Mesothelial cell of epicardium (in vitro differentiated cells): ENCODE measurements around the gene RSPO4. TPM values are rescaled to one million over a fixed set of nuclear protein-coding genes. Genes with fewer than 3 reads are reported as not detected.

Experiments
- DNase-seq, 2 experiments: peaks; one replicate each; pipeline ENCODE4 v3.0.0; 2021; ENCODE audit warnings: low spot score in 2 of 2; ENCODE audit not compliant: unreplicated experiment in 2 of 2
- H3K27ac Mint-ChIP-seq: 2 replicates; pipeline ENCODE4 v1.8.0; 2021; ENCODE audit warnings: mixed read lengths
- H3K27me3 Mint-ChIP-seq: 2 replicates; pipeline ENCODE4 v1.8.0; 2021; ENCODE audit warnings: low read depth, mixed read lengths
- H3K36me3 Mint-ChIP-seq: 2 replicates; pipeline ENCODE4 v1.8.0; 2021; ENCODE audit warnings: mixed read lengths
- H3K4me1 Mint-ChIP-seq: 2 replicates; pipeline ENCODE4 v1.8.0; 2021; ENCODE audit warnings: mixed read lengths
- H3K4me3 Mint-ChIP-seq: 2 replicates; pipeline ENCODE4 v1.8.0; 2021; ENCODE audit warnings: mild to moderate bottlenecking, moderate library complexity, mixed read lengths
- H3K9me3 Mint-ChIP-seq: 2 replicates; pipeline ENCODE4 v1.8.0; 2021; ENCODE audit warnings: mixed read lengths
- total RNA-seq: library from RNA; stranded (reverse); gene quantifications from 3 replicates; pipeline ENCODE4 v1.2.1, GENCODE V29; 2021
- TF ChIP-seq, protein P1 (sequence below): fragments of 200-600 bp; sonication (generic); IDR thresholded peaks from one replicate; pipeline ENCODE4 v1.5.0; 2021; ENCODE audit warnings: antibody characterized with exemption; ENCODE audit not compliant: unreplicated experiment

RSPO4 gene
- total RNA-seq, 1 donor from 2014 or later, result 8.9 TPM

- DNase-seq, result no peak
- TF ChIP-seq, protein P1, sequence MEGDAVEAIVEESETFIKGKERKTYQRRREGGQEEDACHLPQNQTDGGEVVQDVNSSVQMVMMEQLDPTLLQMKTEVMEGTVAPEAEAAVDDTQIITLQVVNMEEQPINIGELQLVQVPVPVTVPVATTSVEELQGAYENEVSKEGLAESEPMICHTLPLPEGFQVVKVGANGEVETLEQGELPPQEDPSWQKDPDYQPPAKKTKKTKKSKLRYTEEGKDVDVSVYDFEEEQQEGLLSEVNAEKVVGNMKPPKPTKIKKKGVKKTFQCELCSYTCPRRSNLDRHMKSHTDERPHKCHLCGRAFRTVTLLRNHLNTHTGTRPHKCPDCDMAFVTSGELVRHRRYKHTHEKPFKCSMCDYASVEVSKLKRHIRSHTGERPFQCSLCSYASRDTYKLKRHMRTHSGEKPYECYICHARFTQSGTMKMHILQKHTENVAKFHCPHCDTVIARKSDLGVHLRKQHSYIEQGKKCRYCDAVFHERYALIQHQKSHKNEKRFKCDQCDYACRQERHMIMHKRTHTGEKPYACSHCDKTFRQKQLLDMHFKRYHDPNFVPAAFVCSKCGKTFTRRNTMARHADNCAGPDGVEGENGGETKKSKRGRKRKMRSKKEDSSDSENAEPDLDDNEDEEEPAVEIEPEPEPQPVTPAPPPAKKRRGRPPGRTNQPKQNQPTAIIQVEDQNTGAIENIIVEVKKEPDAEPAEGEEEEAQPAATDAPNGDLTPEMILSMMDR, result no peak
- peaks cover 13% of the 10 kb centered on the region for H3K4me1 Mint-ChIP-seq
These were observed 82.6 kb downstream of the RSPO4 start for GRCh38 chr20:919491-919916.

GRCh38 chr20:917416-917815 lies 84.7 kb downstream of the RSPO4 start:
- Mint-ChIP-seq H3K4me3 (no peak overlapping the region), H3K4me1 (peaks cover 13% of the 10 kb centered on the region), H3K9me3 (peaks cover 3% of the 10 kb centered on the region), H3K27ac (no peak overlapping the region), H3K36me3 (no peaks in the 10 kb centered on the region), H3K27me3 (peaks cover 20% of the 10 kb centered on the region)
- TF ChIP-seq, protein P1, result no peak
- no peak for DNase-seq

More at GRCh38 chr20:919491-919916, 82.6 kb downstream of the RSPO4 start:
- Mint-ChIP-seq H3K27ac (peak overlapping the region; percentile 21), H3K9me3 (peaks cover 3% of the 10 kb centered on the region), H3K27me3 (peaks cover 10% of the 10 kb centered on the region), H3K4me3 (no peak overlapping the region), H3K36me3 (no peaks in the 10 kb centered on the region)

DNA sequence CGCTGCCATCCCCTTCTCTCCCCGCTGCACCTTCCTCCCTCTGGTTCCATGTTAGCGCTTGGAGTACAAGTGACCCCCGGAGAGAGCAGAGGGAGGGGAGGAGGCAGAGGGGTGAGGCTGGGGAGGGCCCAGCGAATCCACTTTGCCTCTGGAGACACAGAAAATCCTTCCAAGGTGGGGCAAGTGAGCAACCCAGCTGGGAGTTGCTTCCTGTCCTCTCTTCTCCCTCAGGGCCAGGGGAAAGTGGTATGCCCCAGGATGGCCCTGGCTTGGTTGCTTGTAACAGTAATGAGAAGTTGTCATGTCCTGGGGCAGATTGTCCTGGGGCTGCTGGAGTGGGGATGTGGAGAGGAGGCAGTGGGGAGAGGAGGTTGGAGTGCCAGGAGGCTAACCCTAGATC lies 85.3 kb downstream of the RSPO4 start:
- Mint-ChIP-seq H3K27me3 (peaks cover 20% of the 10 kb centered on the region), H3K36me3 (no peaks in the 10 kb centered on the region), H3K27ac (no peak overlapping the region), H3K4me3 (no peak overlapping the region), H3K9me3 (peaks cover 3% of the 10 kb centered on the region), H3K4me1 (peaks cover 13% of the 10 kb centered on the region)
- TF ChIP-seq, protein P1, result no peak
- no peak for DNase-seq

GRCh38 chr20:916125-916799 lies 85.8 kb downstream of the RSPO4 start, which contains the start of gene ANGPT4:
Gene ANGPT4 (minus strand): TSS chr20:916334. CDS start chr20:916214, 120 bp downstream.
- Mint-ChIP-seq H3K9me3 (peaks cover 3% of the 10 kb centered on the region), H3K4me3 (no peak within 1 kb of the TSS), H3K36me3 (no peaks in the 10 kb centered on the region), H3K4me1 (peaks cover 13% of the 10 kb centered on the region), H3K27me3 (peaks cover 24% of the 10 kb centered on the region), H3K27ac (no peak within 1 kb of the TSS)
- TF ChIP-seq, protein P1, result no peak
- no peak for DNase-seq

- no peak overlapping the region for H3K27ac Mint-ChIP-seq
- H3K4me1 Mint-ChIP-seq, result peaks cover 13% of the 10 kb centered on the region
- TF ChIP-seq, protein P1, result no peak
- H3K27me3 Mint-ChIP-seq, result peaks cover 26% of the 10 kb centered on the region
- no peaks in the 10 kb centered on the region for H3K9me3 Mint-ChIP-seq
- H3K36me3 Mint-ChIP-seq, result no peaks in the 10 kb centered on the region
- H3K4me3 Mint-ChIP-seq, result no peak overlapping the region
- DNase-seq, result no peak
These were observed 87.2 kb downstream of the RSPO4 start for GRCh38 chr20:914727-915498.
